Osteocyte (in vitro differentiated cells): Measurements from ENCODE around the gene PDYN. TPM values are rescaled to one million over a fixed set of nuclear protein-coding genes. Genes with fewer than 3 reads are reported as not detected.

ENCODE experiments used
- DNase-seq: peaks from one replicate; pipeline ENCODE4 v3.0.0; 2021; ENCODE audit warnings: mixed read lengths; ENCODE audit not compliant: unreplicated experiment; ENCODE audit errors: extremely low spot score
- H3K27ac Mint-ChIP-seq: one replicate; pipeline ENCODE4 v1.8.0; 2021; ENCODE audit warnings: mild to moderate bottlenecking, mixed read lengths; ENCODE audit not compliant: unreplicated experiment
- H3K27me3 Mint-ChIP-seq: one replicate; pipeline ENCODE4 v1.8.0; 2021; ENCODE audit warnings: mixed read lengths; ENCODE audit not compliant: unreplicated experiment
- H3K36me3 Mint-ChIP-seq: one replicate; pipeline ENCODE4 v1.8.0; 2021; ENCODE audit warnings: mixed read lengths; ENCODE audit not compliant: unreplicated experiment
- H3K4me1 Mint-ChIP-seq: one replicate; pipeline ENCODE4 v1.8.0; 2021; ENCODE audit warnings: mixed read lengths; ENCODE audit not compliant: unreplicated experiment
- H3K4me3 Mint-ChIP-seq: one replicate; pipeline ENCODE4 v1.8.0; 2021; ENCODE audit warnings: mild to moderate bottlenecking, moderate library complexity, mixed read lengths; ENCODE audit not compliant: unreplicated experiment
- H3K9me3 Mint-ChIP-seq: one replicate; pipeline ENCODE4 v1.8.0; 2021; ENCODE audit warnings: mixed read lengths; ENCODE audit not compliant: unreplicated experiment
- total RNA-seq: library from RNA; stranded (reverse); gene quantifications from 2 replicates; pipeline ENCODE4 v1.2.1, GENCODE V29; 2021
- TF ChIP-seq, protein P1 (sequence below): fragments of 200-600 bp; sonication (generic); IDR thresholded peaks from 2 replicates; pipeline ENCODE4 v1.5.0; 2021; ENCODE audit warnings: antibody characterized with exemption, mild to moderate bottlenecking, moderate library complexity

Gene PDYN
- total RNA-seq, 1 donor from 2014 or later, result not detected

DNA sequence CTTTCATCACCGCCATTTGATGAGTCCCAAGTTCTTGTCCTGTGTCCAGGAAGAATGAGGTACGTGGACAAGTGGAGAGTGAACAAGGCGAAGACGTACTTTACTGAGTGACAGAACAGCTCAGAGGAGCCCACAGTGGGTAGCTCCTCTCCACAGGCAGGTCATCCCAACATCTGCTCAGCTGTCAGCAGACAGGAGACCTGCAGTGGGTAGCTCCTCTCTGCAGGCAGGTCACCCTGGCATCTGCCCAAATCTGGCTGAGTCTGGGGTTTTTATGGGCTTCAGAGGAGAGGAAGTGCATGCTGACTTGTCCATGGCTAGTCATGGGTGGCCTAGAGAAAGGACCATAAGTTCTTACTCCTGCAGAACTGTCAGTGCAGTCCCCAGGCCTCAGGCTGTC, 32.7 kb upstream of the PDYN start:
- Mint-ChIP-seq H3K4me3 (no peak overlapping the region), H3K4me1 (no peaks in the 10 kb centered on the region), H3K36me3 (no peaks in the 10 kb centered on the region), H3K27ac (no peak overlapping the region), H3K27me3 (peaks cover 4% of the 10 kb centered on the region), H3K9me3 (no peaks in the 10 kb centered on the region)
- TF ChIP-seq, protein P1, sequence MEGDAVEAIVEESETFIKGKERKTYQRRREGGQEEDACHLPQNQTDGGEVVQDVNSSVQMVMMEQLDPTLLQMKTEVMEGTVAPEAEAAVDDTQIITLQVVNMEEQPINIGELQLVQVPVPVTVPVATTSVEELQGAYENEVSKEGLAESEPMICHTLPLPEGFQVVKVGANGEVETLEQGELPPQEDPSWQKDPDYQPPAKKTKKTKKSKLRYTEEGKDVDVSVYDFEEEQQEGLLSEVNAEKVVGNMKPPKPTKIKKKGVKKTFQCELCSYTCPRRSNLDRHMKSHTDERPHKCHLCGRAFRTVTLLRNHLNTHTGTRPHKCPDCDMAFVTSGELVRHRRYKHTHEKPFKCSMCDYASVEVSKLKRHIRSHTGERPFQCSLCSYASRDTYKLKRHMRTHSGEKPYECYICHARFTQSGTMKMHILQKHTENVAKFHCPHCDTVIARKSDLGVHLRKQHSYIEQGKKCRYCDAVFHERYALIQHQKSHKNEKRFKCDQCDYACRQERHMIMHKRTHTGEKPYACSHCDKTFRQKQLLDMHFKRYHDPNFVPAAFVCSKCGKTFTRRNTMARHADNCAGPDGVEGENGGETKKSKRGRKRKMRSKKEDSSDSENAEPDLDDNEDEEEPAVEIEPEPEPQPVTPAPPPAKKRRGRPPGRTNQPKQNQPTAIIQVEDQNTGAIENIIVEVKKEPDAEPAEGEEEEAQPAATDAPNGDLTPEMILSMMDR, result no peak
- DNase-seq, result no peak

DNA sequence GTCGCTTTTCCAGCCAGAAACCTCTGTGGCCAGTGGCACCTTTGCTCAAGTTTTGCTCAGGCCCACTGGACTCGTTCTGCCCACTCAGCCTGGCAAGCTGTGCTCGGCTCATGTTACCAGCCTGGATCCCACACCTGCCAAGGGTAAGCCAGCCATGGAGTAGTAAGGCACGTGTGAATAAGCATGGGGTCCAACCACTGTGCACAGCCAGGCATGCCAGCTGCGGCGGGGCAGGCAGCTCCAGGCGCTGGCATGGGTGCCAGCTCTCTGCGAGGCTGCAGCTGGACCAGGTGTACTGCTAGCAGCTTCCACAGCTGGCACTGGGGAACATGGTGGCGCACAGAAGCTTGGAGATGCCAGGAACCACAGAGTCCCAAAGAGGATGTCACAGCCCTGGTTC, 32.1 kb upstream of the PDYN start:
- Mint-ChIP-seq H3K9me3 (no peaks in the 10 kb centered on the region), H3K27me3 (peaks cover 2% of the 10 kb centered on the region), H3K36me3 (no peaks in the 10 kb centered on the region), H3K4me3 (no peak overlapping the region), H3K4me1 (no peaks in the 10 kb centered on the region), H3K27ac (no peak overlapping the region)
- TF ChIP-seq, protein P1, result no peak
- DNase-seq, result no peak

DNA sequence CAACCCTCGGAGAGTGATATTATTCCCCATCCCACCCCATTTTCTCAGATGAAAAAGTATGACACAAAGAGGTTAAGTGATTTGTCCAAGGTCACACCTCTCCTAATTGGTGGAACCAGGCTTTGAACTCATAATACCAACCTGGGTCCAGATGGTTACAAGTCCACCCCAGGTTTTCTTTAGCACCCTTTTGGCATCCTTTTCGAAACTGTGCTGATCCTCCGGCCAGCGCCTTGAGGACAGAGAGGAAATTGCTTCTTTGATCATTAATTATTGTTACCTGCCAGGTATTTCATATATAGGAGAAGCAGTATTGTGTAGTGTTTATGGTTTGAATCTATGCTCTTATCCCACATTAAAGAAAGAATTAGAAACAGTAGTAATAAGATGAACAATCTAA, 29.3 kb upstream of the PDYN start:
- H3K4me1 Mint-ChIP-seq, result no peaks in the 10 kb centered on the region
- no peaks in the 10 kb centered on the region for H3K9me3 Mint-ChIP-seq
- DNase-seq, result no peak
- no peak overlapping the region for H3K4me3 Mint-ChIP-seq
- H3K27ac Mint-ChIP-seq, result no peak overlapping the region
- H3K36me3 Mint-ChIP-seq, result no peaks in the 10 kb centered on the region
- TF ChIP-seq, protein P1, result no peak
- peaks cover 9% of the 10 kb centered on the region for H3K27me3 Mint-ChIP-seq

DNA sequence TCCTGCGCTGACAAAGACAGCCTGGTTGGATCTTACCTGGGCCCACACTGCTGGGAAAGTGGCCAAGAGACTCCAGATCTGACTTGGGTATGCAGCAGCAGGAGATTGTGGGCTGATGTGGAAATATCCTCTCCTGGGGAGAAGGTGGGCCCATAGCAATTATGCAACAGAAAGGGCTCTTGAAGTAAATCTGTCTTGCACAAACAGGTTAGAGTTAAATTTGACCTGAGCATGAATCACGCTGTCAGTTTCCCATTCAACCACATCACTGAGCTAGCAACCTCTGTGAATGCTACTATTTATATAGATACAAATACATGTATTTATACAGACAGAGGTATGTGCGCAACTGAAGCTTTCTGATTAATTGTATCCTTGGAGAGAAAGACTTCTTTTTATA, 28.3 kb upstream of the PDYN start:
- Mint-ChIP-seq H3K27ac (no peak overlapping the region), H3K27me3 (peaks cover 10% of the 10 kb centered on the region), H3K36me3 (no peaks in the 10 kb centered on the region), H3K4me1 (no peaks in the 10 kb centered on the region), H3K4me3 (no peak overlapping the region), H3K9me3 (no peaks in the 10 kb centered on the region)
- DNase-seq, result no peak
- TF ChIP-seq, protein P1, result no peak

DNA sequence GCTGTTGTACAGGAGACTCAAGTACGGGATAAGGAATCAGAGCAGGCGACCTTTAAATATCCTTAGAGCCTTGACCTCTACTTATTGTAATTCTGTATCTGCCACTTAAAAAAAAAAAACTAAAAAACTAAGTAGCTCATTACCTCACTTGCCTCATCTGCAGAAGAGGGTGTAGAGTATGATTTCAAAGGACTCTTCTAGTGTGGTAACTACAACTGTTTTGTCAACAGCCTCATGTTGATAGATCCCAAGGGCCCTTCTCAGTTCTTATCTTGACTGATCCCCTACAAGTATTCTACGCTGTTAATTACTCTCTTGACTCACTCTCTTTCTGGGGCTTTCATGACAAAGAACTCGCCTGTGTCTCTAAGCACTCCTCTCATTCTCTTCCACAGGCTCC, 16.7 kb upstream of the PDYN start:
- peaks cover 17% of the 10 kb centered on the region for H3K27me3 Mint-ChIP-seq
- H3K4me1 Mint-ChIP-seq, result no peaks in the 10 kb centered on the region
- H3K9me3 Mint-ChIP-seq, result no peaks in the 10 kb centered on the region
- TF ChIP-seq, protein P1, result no peak
- no peaks in the 10 kb centered on the region for H3K36me3 Mint-ChIP-seq
- DNase-seq, result no peak
- H3K27ac Mint-ChIP-seq, result no peak overlapping the region
- H3K4me3 Mint-ChIP-seq, result no peak overlapping the region
